AG08396 (cell line): ENCODE results near the gene LRRC32.

Experiments used
- DNase-seq: peaks from one replicate; pipeline ENCODE4 v3.0.0; 2012; ENCODE audit warnings: low spot score, mixed read lengths

The LRRC32 gene

GRCh38 chr11:76662656-76663485 is 7.7 kb downstream of the LRRC32 start:
- no peak for DNase-seq

GRCh38 chr11:76661834-76662434 is 8.6 kb downstream of the LRRC32 start:
- no peak for DNase-seq

GRCh38 chr11:76661306-76661751 is 9.2 kb downstream of the LRRC32 start:
- no peak for DNase-seq

- DNase-seq: no peak
Measured at GRCh38 chr11:76660533-76661305, 9.8 kb downstream of the LRRC32 start.

- no peak for DNase-seq
Measured at GRCh38 chr11:76659672-76660532, 10.6 kb downstream of the LRRC32 start.

DNA sequence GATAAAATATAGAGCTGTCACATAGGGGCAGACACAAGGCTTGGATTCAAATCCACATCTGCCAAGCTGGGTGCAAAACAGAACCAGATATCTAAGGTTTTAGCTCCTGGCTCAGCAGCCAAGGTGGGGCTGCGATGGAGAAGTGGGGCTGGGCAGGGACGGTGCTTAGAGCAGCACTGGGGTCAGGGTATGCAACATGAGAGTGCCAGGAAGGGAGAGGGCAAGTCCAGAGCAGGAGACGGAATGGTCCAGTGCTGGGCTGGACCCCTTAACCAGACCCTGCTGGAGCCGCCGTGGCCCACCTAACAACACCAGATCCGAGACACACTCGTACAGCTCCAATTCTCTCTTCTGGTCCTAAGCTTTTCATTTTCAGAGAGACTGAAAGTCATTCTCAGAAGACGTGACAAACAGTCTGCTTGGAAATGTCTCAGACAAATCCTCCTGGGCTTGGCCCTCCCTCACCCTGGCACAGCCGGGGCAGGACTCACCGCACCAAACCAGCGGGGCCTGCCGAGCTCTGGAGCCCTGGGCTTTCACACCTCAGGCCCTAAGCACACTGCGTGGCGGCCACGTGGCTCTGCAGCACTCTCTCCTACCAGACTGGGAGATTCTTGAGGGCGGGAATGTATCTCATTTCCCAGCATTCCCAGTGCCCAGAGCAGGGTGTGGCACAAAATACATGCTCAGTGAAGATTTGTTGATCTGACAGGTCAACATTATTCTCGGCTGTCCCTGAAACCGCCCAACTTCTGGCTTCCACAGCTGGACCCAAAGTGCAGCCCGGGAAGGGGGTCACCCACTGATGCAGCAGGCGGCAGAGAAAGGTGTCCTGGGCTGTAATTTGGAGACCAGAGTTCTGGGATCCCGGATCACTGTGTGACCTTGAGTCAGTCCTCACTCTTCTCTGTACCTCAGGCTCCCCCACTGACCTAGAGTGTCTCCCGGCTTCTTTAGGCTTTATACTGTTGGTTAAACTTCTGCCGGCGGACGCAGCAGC is 11.6 kb downstream of the LRRC32 start:
- no peak for DNase-seq

GRCh38 chr11:76658231-76658630 is 12.3 kb downstream of the LRRC32 start:
- no peak for DNase-seq

DNA sequence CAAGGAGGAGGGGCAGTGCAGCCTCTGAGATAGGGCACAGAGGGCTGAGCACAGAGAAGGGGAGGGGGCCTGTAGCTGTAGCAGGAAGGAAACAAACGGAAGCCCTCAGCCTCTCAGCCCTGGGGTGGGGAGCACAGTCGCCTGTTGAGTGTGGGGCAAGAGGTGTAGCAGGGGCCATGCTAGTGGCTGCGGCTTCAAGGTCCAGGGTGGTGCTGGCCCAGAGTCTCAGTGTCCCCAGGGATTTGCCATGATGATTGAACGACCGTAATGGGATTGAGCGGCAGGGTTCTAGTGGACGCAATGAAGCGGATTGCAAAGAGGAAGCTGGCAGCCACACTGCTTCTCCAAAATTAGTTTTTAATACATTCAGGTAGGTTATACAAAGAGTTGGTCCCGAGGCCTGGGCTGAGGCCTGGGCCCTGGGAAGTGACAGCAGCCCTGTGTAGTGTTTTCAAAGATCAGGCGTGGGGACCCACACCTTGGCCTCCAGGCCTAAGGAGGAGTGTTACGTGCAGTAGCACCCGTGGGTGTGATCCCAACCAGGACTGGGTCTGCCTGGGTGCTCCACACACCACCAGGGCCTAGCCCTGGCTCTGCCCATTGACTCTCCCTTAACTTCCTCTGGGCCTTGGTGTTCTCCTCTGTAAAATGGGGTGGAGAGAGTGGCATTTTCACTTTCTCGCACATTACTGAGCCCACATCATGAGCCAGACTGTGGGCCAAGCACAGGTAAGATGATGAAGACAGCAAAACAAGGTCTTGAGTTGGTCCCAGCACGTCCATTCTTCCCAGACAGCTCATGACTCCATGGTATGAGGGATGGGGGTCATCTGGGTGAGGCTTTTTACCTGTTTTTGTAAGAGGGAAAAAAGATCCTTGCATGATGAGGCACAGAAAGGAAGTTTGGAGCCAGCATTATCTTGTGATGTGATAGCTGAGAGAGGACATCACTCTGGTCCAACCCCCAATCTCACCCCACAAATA is 13.1 kb downstream of the LRRC32 start:
- no peak for DNase-seq

- DNase-seq: no peak
Measured at GRCh38 chr11:76656571-76657081, 13.9 kb downstream of the LRRC32 start.

DNA sequence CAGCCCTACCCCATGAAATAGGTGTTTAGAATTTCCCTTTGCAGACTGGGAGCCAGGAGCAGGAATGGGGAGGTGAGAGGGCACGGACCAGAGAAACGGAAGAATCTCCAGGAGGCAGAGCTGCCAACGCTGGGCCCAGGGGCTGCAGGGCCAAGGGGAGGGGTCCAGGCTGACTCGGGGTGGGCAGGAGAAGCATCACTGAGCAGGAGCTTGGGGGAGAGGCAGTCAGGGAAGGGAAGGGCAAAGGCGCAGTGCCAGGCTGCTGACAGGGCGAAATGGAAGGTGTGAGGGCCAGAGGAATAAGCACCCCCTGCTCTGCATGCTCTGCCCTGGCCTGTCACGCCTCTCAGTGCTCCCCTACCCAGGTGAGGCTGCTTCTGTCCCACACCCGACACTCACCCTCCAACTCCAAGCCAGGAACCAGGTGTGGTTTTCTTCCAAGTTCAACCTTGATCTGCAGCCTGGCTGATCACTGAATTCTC is 14.5 kb downstream of the LRRC32 start:
- no peak for DNase-seq

DNA sequence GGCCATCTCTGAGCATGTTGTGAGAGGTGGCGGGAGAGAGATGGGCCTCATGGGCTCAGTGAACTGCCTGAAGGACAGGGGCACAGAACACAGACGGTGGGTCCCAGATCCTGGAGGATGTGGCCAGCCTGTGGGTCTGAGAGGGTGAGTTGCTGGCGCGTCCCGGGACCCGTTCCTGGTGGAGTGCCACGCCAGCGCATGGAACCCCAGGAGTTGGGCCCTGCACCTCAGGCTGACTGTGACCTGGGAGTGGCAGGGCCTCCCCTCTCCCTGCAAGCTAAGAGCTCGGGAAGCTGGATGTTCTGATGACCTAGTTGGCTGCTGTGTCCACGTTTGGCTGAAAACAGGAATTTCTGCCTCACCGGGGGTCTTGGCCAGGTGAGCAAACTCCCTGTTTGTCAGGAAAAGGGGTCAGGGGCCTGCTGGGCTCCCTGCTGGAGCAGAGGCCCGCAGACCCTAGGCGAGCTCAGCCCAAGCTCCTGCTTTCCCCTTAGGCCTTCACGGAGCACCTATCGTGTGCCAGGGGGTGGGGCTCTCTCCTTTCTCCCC is 15.0 kb downstream of the LRRC32 start:
- DNase-seq: no peak

GRCh38 chr11:76654980-76655379 is 15.6 kb downstream of the LRRC32 start:
- DNase-seq: no peak

DNA sequence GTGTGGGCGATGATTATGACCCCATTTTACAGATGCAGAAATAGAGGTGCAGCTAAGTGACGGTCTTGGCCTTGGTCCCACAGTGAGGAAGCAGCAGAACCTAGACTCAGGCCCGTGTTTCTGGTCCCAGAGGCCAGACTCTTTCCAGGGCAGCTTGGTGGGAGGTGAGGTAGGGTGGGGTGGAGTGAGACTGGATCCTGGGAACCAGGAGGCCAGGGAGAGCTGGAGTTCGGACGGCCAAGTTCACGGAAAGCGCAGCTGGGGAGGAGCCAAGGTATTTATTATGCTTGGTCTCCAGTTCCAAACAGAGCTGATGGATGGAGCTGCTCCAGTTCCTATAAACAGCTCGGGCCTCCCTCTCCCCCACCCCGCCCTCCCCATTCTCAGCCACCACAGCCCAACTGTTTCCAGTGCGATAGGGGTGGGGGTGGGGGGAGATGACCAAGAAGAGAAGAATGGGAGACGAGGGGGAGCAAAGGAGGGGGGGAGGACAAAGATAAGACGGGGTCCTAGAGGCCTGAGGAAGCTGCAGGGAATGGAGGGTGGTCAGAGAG is 16.2 kb downstream of the LRRC32 start:
- DNase-seq: peak; percentile 88

- peak; percentile 78 for DNase-seq
Measured at GRCh38 chr11:76653674-76654284, 16.8 kb downstream of the LRRC32 start.

- DNase-seq: no peak
Measured at GRCh38 chr11:76653012-76653673, 17.4 kb downstream of the LRRC32 start.

DNA sequence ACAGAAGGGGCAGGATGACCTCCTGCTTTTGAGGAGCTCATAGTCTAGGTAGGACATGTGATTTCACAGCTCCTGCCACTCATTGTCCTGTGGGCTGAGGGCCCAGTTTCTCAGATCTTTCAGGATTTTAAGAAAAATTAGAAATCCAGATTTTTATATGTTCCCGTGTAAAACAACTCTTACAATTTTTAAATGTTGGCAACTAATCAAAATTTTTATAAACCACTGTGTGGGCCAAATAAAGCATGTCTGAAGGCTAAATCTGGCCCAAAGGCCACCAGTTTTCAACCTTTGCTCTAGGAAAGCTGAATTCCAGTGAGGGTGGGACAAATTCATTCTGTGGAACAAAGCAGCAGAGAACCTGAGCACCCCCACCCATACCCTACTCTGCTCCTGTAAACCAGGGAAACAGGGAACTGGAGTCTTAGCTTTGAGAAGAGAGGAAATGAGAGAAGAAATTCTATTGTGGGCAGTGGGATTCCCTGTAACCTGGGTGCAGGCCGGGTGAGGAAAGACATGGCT is 20.6 kb downstream of the LRRC32 start:
- no peak for DNase-seq

DNA sequence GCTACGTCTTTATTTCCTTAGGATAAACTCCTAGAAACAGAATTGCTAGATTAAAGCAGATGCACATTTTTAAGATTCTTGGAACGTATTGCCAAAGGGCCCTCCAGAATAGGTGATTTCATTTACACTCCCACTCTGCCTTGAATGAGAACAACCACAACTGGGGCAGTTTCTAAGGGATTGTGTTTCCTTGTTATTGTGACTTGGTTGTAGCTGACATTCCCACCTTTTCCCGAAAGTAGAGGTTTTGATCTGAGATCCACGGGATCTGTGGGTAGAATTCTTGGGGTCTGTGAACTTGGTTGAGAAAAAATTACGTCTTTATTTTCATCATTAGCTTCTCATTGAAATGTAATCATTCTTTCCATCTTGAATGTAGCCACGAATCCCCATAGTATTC is 21.5 kb downstream of the LRRC32 start:
- DNase-seq: no peak
